K562 (cell line): ENCODE data around the gene MLX. TPM values are rescaled to one million over a fixed set of nuclear protein-coding genes. Genes with fewer than 3 reads are reported as not detected.

Experiments
- EP400 ChIP-seq: fragments of 450-650 bp; IDR thresholded peaks from 2 replicates; pipeline ENCODE4 v1.6.1; 2017; ENCODE audit warnings: antibody characterized with exemption, mild to moderate bottlenecking, moderate library complexity
- ETS2 ChIP-seq: IDR thresholded peaks from 2 replicates; pipeline ENCODE4 v1.6.1; 2016; ENCODE audit warnings: borderline replicate concordance, missing genetic modification characterization, mild to moderate bottlenecking, moderate library complexity, missing compliant biosample characterization; ENCODE audit not compliant: poor library complexity, severe bottlenecking
- FIP1L1 ChIP-seq: fragments of 200-400 bp; formaldehyde crosslinking; IDR thresholded peaks from 2 replicates; pipeline ENCODE4 v1.6.1; 2018; ENCODE audit warnings: mild to moderate bottlenecking, low read depth, low read length; ENCODE audit not compliant: poor library complexity, severe bottlenecking
- FOXA1 ChIP-seq: fragments of 450-650 bp; IDR thresholded peaks from 2 replicates; pipeline ENCODE4 v1.6.1; 2016; ENCODE audit warnings: mild to moderate bottlenecking, borderline replicate concordance
- FOXM1 ChIP-seq, 2 experiments: fragments of 450-650 bp in 1 of 2; sonication (generic) in 1 of 2; formaldehyde crosslinking in 1 of 2; IDR thresholded peaks; 2 replicates each; pipeline versions ENCODE4 v1.6.1 to v1.9.0; 2017 to 2022; ENCODE audit warnings: low read depth in 2 of 2, mild to moderate bottlenecking in 2 of 2, missing genetic modification reagents in 1 of 2, moderate library complexity in 1 of 2
- ILK ChIP-seq: fragments of 450-650 bp; IDR thresholded peaks from 2 replicates; pipeline ENCODE4 v1.6.1; 2016; ENCODE audit warnings: missing genetic modification characterization, low read depth, mild to moderate bottlenecking, missing compliant biosample characterization, moderate library complexity, borderline replicate concordance
- MEIS2 ChIP-seq: fragments of 450-650 bp; IDR thresholded peaks from 2 replicates; pipeline ENCODE4 v1.6.1; 2014; ENCODE audit warnings: mild to moderate bottlenecking; ENCODE audit not compliant: partially characterized antibody
- NBN ChIP-seq: fragments of 450-650 bp; IDR thresholded peaks from 2 replicates; pipeline ENCODE4 v1.6.1; 2016; ENCODE audit warnings: low read depth, mild to moderate bottlenecking
- SP2 ChIP-seq: IDR thresholded peaks from 2 replicates; pipeline ENCODE4 v1.6.1; 2011; ENCODE audit warnings: mild to moderate bottlenecking, low read depth, low read length, moderate library complexity; ENCODE audit not compliant: poor library complexity, severe bottlenecking; ENCODE audit errors: extremely low read depth
- STAT5A ChIP-seq: IDR thresholded peaks from 2 replicates; pipeline ENCODE4 v1.6.1; 2012; ENCODE audit warnings: low read length, inconsistent platforms, borderline replicate concordance
- TCF3 ChIP-seq: sonication (generic); formaldehyde crosslinking; IDR thresholded peaks from 2 replicates; pipeline ENCODE4 v1.4.0; 2020; ENCODE audit warnings: mild to moderate bottlenecking, missing genetic modification reagents
- polyA plus RNA-seq, 8 experiments: library from polyadenylated mRNA; depleted of rRNA in 4 of 8; stranded (reverse) in 5 of 8; unstranded in 3 of 8; fragments of >200 nt; fragmentation: Nextera tagmentation in 2 of 8; fragmentation: Illumina TruSeq in 1 of 8; extraction: Ambion mirVana in 2 of 8; extraction: Trizol in 1 of 8; gene quantifications; 2 replicates each; pipeline versions ENCODE4 v1.2.1 to v1.2.3, GENCODE V29; 2011 to 2014; ENCODE audit warnings: inconsistent platforms in 1 of 8, missing spikeins in 1 of 8
- total RNA-seq, 7 experiments: library from RNA; depleted of rRNA in 6 of 7; stranded (reverse); fragments of >200 nt in 6 of 7; fragmentation: Illumina TruSeq in 2 of 7; extraction: Trizol in 2 of 7; gene quantifications; 2 replicates each; pipeline versions ENCODE4 v1.2.1 to v1.2.3, GENCODE V29; 2011 to 2021; ENCODE audit warnings: low replicate concordance in 1 of 7
- TF ChIP-seq, protein P1 (sequence below): IDR thresholded peaks from 3 replicates; pipeline ENCODE4 v1.6.1; 2011; ENCODE audit warnings: borderline replicate concordance, mild to moderate bottlenecking; ENCODE audit not compliant: insufficient read length, insufficient read depth
- TF ChIP-seq, protein P2 (sequence below): fragments of 450-650 bp; IDR thresholded peaks from 2 replicates; pipeline ENCODE4 v1.6.1; 2017; ENCODE audit warnings: antibody characterized with exemption, mild to moderate bottlenecking
- TF ChIP-seq, protein P3 (sequence below), 2 experiments: fragments of 450-650 bp in 1 of 2; IDR thresholded peaks; 2 replicates each; pipeline ENCODE4 v1.6.1; 2011 to 2017; ENCODE audit warnings: low read depth in 2 of 2, antibody characterized with exemption in 1 of 2, borderline replicate concordance in 1 of 2, low read length in 1 of 2, mild to moderate bottlenecking in 1 of 2, mixed read lengths in 1 of 2; ENCODE audit not compliant: control insufficient read depth in 1 of 2
- TF ChIP-seq, protein P4 (sequence below): sonication (generic); formaldehyde crosslinking; IDR thresholded peaks from 2 replicates; pipeline ENCODE4 v1.8.0; 2022; ENCODE audit warnings: mild to moderate bottlenecking, missing genetic modification reagents

The MLX gene
- total and polyA plus RNA-seq, 9 of the 15 experiments (the other 6 are each of a cell fraction or from before 2014, with no cell fraction given), result 42.9 to 100 (median 58.9) TPM

DNA sequence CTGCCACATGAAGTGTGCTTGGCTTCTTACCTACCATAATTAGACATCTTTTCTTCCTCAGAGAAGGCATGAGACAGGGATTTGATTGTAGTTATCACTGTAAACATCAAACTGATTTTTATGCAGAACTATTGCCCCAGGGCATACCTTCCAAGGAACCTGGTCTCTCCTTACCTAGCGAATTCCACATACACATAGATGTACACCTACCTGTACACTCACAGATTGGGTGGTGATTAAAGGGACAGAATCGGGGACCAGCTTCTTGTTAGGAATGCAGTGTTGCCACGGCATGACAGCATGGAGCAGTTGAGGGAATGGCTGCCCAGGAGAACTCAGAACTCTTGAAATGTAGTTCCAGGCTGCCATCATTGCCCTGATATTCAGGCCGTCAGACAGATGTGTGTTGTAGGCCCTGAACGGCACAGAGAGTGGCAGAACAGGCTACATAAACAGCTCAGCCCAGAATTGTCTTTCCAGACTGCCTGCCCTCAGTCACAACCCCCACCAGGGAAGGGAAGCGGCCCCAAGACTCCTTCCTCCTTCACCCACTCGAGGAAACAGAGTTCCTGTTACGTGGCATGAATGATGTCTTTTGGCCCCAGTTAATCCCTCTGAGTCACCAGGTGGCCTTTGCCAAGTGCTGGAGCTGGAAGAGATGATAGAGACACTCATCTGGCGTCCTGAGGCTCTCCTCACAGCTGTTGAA lies 48.7 kb upstream of the MLX start (continued):
- TF ChIP-seq TCF3 (CRISPR knock-in tag), result peak; percentile 55; the same call in 1 of the 2 replicates
- TF ChIP-seq MEIS2, result peak; percentile 91
- TF ChIP-seq, protein P1, sequence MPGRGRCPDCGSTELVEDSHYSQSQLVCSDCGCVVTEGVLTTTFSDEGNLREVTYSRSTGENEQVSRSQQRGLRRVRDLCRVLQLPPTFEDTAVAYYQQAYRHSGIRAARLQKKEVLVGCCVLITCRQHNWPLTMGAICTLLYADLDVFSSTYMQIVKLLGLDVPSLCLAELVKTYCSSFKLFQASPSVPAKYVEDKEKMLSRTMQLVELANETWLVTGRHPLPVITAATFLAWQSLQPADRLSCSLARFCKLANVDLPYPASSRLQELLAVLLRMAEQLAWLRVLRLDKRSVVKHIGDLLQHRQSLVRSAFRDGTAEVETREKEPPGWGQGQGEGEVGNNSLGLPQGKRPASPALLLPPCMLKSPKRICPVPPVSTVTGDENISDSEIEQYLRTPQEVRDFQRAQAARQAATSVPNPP, result no peak
- TF ChIP-seq ILK (tag), result no peak
- TF ChIP-seq FOXM1 (IDR thresholded peaks at IDR 0.05; ENCODE audit: low read depth), result no peak
- no peak for TF ChIP-seq FOXM1 (CRISPR knock-in tag; IDR thresholded peaks at IDR 0.05; ENCODE audit: low read depth)
- TF ChIP-seq, protein P2, sequence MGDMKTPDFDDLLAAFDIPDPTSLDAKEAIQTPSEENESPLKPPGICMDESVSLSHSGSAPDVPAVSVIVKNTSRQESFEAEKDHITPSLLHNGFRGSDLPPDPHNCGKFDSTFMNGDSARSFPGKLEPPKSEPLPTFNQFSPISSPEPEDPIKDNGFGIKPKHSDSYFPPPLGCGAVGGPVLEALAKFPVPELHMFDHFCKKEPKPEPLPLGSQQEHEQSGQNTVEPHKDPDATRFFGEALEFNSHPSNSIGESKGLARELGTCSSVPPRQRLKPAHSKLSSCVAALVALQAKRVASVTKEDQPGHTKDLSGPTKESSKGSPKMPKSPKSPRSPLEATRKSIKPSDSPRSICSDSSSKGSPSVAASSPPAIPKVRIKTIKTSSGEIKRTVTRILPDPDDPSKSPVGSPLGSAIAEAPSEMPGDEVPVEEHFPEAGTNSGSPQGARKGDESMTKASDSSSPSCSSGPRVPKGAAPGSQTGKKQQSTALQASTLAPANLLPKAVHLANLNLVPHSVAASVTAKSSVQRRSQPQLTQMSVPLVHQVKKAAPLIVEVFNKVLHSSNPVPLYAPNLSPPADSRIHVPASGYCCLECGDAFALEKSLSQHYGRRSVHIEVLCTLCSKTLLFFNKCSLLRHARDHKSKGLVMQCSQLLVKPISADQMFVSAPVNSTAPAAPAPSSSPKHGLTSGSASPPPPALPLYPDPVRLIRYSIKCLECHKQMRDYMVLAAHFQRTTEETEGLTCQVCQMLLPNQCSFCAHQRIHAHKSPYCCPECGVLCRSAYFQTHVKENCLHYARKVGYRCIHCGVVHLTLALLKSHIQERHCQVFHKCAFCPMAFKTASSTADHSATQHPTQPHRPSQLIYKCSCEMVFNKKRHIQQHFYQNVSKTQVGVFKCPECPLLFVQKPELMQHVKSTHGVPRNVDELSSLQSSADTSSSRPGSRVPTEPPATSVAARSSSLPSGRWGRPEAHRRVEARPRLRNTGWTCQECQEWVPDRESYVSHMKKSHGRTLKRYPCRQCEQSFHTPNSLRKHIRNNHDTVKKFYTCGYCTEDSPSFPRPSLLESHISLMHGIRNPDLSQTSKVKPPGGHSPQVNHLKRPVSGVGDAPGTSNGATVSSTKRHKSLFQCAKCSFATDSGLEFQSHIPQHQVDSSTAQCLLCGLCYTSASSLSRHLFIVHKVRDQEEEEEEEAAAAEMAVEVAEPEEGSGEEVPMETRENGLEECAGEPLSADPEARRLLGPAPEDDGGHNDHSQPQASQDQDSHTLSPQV, result no peak; the same call in none of the 2 replicates
- no peak for TF ChIP-seq FIP1L1
- peak; percentile 54 for TF ChIP-seq EP400
- TF ChIP-seq STAT5A, result peak; percentile 48; the same call in 1 of the 2 replicates
- TF ChIP-seq NBN, result no peak
- no peak for TF ChIP-seq FOXA1
- TF ChIP-seq SP2, result no peak
- TF ChIP-seq ETS2 (tag), result no peak
- TF ChIP-seq, protein P3, sequence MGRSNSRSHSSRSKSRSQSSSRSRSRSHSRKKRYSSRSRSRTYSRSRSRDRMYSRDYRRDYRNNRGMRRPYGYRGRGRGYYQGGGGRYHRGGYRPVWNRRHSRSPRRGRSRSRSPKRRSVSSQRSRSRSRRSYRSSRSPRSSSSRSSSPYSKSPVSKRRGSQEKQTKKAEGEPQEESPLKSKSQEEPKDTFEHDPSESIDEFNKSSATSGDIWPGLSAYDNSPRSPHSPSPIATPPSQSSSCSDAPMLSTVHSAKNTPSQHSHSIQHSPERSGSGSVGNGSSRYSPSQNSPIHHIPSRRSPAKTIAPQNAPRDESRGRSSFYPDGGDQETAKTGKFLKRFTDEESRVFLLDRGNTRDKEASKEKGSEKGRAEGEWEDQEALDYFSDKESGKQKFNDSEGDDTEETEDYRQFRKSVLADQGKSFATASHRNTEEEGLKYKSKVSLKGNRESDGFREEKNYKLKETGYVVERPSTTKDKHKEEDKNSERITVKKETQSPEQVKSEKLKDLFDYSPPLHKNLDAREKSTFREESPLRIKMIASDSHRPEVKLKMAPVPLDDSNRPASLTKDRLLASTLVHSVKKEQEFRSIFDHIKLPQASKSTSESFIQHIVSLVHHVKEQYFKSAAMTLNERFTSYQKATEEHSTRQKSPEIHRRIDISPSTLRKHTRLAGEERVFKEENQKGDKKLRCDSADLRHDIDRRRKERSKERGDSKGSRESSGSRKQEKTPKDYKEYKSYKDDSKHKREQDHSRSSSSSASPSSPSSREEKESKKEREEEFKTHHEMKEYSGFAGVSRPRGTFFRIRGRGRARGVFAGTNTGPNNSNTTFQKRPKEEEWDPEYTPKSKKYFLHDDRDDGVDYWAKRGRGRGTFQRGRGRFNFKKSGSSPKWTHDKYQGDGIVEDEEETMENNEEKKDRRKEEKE (IDR thresholded peaks at IDR 0.05; ENCODE audit: borderline replicate concordance in 1 of 2, control insufficient read depth in 1 of 2, low read depth in 2 of 2, low read length in 1 of 2), result no peak
- TF ChIP-seq, protein P4, sequence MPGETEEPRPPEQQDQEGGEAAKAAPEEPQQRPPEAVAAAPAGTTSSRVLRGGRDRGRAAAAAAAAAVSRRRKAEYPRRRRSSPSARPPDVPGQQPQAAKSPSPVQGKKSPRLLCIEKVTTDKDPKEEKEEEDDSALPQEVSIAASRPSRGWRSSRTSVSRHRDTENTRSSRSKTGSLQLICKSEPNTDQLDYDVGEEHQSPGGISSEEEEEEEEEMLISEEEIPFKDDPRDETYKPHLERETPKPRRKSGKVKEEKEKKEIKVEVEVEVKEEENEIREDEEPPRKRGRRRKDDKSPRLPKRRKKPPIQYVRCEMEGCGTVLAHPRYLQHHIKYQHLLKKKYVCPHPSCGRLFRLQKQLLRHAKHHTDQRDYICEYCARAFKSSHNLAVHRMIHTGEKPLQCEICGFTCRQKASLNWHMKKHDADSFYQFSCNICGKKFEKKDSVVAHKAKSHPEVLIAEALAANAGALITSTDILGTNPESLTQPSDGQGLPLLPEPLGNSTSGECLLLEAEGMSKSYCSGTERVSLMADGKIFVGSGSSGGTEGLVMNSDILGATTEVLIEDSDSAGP (CRISPR knock-in tag), result no peak
